ENCODE measurements around the gene ZNF205. TPM values are rescaled to one million over a fixed set of nuclear protein-coding genes. Genes with fewer than 3 reads are reported as not detected.
"Not testable (repeated sequence)": the region's sequence is repeated elsewhere in the genome, so short reads cannot be mapped to it uniquely, and the experiment has no call there.

The ZNF205 gene
- polyA plus RNA-seq, 1 of the 3 experiments (the other 2 are of a cell fraction), result 9.7 TPM

DNA sequence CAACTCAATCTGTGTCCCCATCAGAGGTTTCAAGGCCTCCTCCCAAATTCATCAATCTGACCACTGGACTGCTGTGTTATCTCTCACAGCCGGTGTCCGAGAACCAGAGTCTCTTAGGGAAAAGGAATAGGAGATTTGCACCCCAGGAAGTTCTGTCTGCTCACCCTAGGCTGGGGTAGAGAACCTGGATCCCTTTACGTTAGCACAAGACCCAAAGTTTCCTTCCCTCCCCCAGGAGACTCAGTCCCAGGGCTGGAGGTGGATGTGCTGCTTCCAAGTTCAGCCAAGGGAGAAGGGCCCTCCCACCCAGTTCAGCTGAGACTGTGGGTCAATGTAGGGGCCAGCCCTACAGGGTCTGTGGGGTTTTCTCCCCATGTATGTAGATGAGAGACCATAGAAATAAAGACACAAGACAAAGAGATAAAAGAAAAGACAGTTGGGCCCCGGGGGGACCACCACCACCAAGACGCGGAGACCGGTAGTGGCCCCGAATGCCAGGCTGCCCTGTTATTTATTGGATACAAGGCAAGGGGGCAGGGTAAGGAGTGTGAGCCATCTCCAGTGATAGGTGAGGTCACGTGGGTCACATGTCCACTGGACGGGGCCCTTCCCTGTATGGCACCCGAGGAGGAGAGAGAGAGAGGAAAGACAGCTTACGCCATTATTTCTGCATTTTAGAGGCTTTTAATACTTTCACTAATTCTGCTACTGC lies 52.9 kb downstream of the ZNF205 start:
- H3K4me2 ChIP-seq, result no peak overlapping the region

GRCh38 chr16:3166505-3166886 lies 54.1 kb downstream of the ZNF205 start:
- H3K27ac ChIP-seq (ENCODE audit: low read depth in 2 of 2, low read length in 1 of 2), result no peak overlapping the region
- ChIA-PET POLR2A (no interaction called here), CTCF (interaction anchor here (0.7 to 2.2 kb wide), 11 partner anchors 9 to 107 kb away, joined by 3 to 13 read pairs (median 3); partner anchors contain the start of gene ZNF213)
- H3K4me3 ChIP-seq (ENCODE audit: low read depth in 2 of 2, low read length in 1 of 2), result no peak overlapping the region
- no peaks in the 10 kb centered on the region for H3K9me3 ChIP-seq
- H3K4me2 ChIP-seq, result no peak overlapping the region
- DNase-seq, result no peak
- H3K36me3 ChIP-seq (replicated peaks in 1 of 2; ENCODE audit: control insufficient read depth in 1 of 2, insufficient read depth in 2 of 2, low read length in 1 of 2), result no peaks in the 10 kb centered on the region
- H3F3A ChIP-seq (replicated peaks; ENCODE audit: insufficient read depth), result peaks cover 6% of the 10 kb centered on the region
- peaks cover 37% of the 10 kb centered on the region for H3K27me3 ChIP-seq (ENCODE audit: insufficient read depth)
- no peaks in the 10 kb centered on the region for H4K20me1 ChIP-seq (ENCODE audit: insufficient read depth)
- WGBS (ENCODE audit: low lambda C conversion rate), result 0% methylated on average over 1 of the region's 1 CpG
- TF ChIP-seq REST (IDR thresholded peaks at IDR 0.05; ENCODE audit: low read depth, low read length) (no peak), NFIC (IDR thresholded peaks at IDR 0.05; ENCODE audit: borderline replicate concordance) (no peak), GATA2 (CRISPR knock-in tag; IDR thresholded peaks at IDR 0.05) (no peak), IRF3 (IDR thresholded peaks at IDR 0.05; ENCODE audit: low read depth, low read length) (no peak), GABPA (IDR thresholded peaks at IDR 0.05; ENCODE audit: low read depth) (no peak)
- H3K79me2 ChIP-seq (ENCODE audit: insufficient read depth), result no peaks in the 10 kb centered on the region
- H3K9ac ChIP-seq, result no peak overlapping the region
- no peaks in the 10 kb centered on the region for H3K9me2 ChIP-seq
- H2AFZ ChIP-seq (ENCODE audit: low read depth), result no peak overlapping the region
- peaks cover 0 to 4% of the 10 kb centered on the region in 2 experiments; a peak in 1 of 4 replicates for H3K4me1 ChIP-seq (ENCODE audit: control insufficient read depth in 1 of 2, insufficient read depth in 2 of 2, low read depth in 1 of 2, low read length in 1 of 2)

More for the DNA sequence above, 52.9 kb downstream of the ZNF205 start:
- ChIA-PET CTCF (interaction anchor here (0.7 to 2.2 kb wide), 7 partner anchors 9 to 106 kb away, joined by 3 to 13 read pairs (median 4); no protein-coding TSS in a partner anchor), POLR2A (no interaction called here)
- Histone ChIP-seq H3K9ac (no peak overlapping the region), H3K4me1 (ENCODE audit: control insufficient read depth in 1 of 2, insufficient read depth in 2 of 2, low read depth in 1 of 2, low read length in 1 of 2) (peaks cover 0 to 2% of the 10 kb centered on the region in 2 experiments; a peak in 1 of 4 replicates), H3K36me3 (replicated peaks in 1 of 2; ENCODE audit: control insufficient read depth in 1 of 2, insufficient read depth in 2 of 2, low read length in 1 of 2) (no peaks in the 10 kb centered on the region), H3K27me3 (ENCODE audit: insufficient read depth) (peaks cover 25% of the 10 kb centered on the region), H2AFZ (ENCODE audit: low read depth) (peak overlapping the region; percentile 71), H4K20me1 (ENCODE audit: insufficient read depth) (no peaks in the 10 kb centered on the region), H3F3A (replicated peaks; ENCODE audit: insufficient read depth) (no peaks in the 10 kb centered on the region), H3K9me2 (no peaks in the 10 kb centered on the region), H3K79me2 (ENCODE audit: insufficient read depth) (no peaks in the 10 kb centered on the region), H3K27ac (ENCODE audit: low read depth in 2 of 2, low read length in 1 of 2) (no peak overlapping the region), H3K9me3 (no peaks in the 10 kb centered on the region), H3K4me3 (ENCODE audit: low read depth in 2 of 2, low read length in 1 of 2) (no peak overlapping the region)
- WGBS (ENCODE audit: low lambda C conversion rate), result 81% methylated on average over 11 of the region's 12 CpGs
- no peak for DNase-seq
- TF ChIP-seq TEAD4 (IDR thresholded peaks at IDR 0.05; ENCODE audit: borderline replicate concordance, insufficient read depth), result no peak
- TF ChIP-seq RCOR1 (IDR thresholded peaks at IDR 0.05; ENCODE audit: low read length), result no peak
- no peak for TF ChIP-seq GATA2 (CRISPR knock-in tag; IDR thresholded peaks at IDR 0.05)
- no peak for TF ChIP-seq MEF2A (IDR thresholded peaks at IDR 0.05; ENCODE audit: borderline replicate concordance, low read depth)
- TF ChIP-seq SMC3 (IDR thresholded peaks at IDR 0.05; ENCODE audit: low read depth, low read length), result no peak
- TF ChIP-seq, protein P1, sequence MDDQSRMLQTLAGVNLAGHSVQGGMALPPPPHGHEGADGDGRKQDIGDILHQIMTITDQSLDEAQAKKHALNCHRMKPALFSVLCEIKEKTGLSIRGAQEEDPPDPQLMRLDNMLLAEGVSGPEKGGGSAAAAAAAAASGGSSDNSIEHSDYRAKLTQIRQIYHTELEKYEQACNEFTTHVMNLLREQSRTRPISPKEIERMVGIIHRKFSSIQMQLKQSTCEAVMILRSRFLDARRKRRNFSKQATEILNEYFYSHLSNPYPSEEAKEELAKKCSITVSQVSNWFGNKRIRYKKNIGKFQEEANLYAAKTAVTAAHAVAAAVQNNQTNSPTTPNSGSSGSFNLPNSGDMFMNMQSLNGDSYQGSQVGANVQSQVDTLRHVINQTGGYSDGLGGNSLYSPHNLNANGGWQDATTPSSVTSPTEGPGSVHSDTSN (IDR thresholded peaks at IDR 0.05), result no peak

GRCh38 chr16:3168729-3169128 lies 56.3 kb downstream of the ZNF205 start:
- not testable (repeated sequence) for H3K36me3 ChIP-seq (replicated peaks in 1 of 2; ENCODE audit: control insufficient read depth in 1 of 2, insufficient read depth in 2 of 2, low read length in 1 of 2); DNase-seq; H4K20me1 ChIP-seq (ENCODE audit: insufficient read depth); H3K4me2 ChIP-seq; H3K27ac ChIP-seq (ENCODE audit: low read depth in 2 of 2, low read length in 1 of 2); H3K9ac ChIP-seq; H3K9me2 ChIP-seq; H2AFZ ChIP-seq (ENCODE audit: low read depth); H3K4me1 ChIP-seq (ENCODE audit: control insufficient read depth in 1 of 2, insufficient read depth in 2 of 2, low read depth in 1 of 2, low read length in 1 of 2); H3K4me3 ChIP-seq (ENCODE audit: low read depth in 2 of 2, low read length in 1 of 2); H3K9me3 ChIP-seq; H3K79me2 ChIP-seq (ENCODE audit: insufficient read depth)
- ChIA-PET CTCF (interaction anchor here (0.7 to 6.1 kb wide), 6 partner anchors 14 to 109 kb away, joined by 4 to 52 read pairs (median 4); no protein-coding TSS in a partner anchor), POLR2A (interaction anchor here (0.6 kb wide), 1 partner anchor 46 kb away, joined by 3 read pairs; no protein-coding TSS in a partner anchor)
- H3F3A ChIP-seq (replicated peaks; ENCODE audit: insufficient read depth), result peaks cover 12% of the 10 kb centered on the region
- 57% methylated on average over 7 of the region's 7 CpGs for WGBS (ENCODE audit: low lambda C conversion rate)
- H3K27me3 ChIP-seq (ENCODE audit: insufficient read depth), result peaks cover 56% of the 10 kb centered on the region

Data from SK-N-SH (cell line).